Neural cell (in vitro differentiated cells): Measurements from ENCODE around the gene ADAM10.

Experiments used
- EZH2 ChIP-seq: fragments of 200-600, 300-800 bp; shearing (Covaris generic), sonication (generic); IDR thresholded peaks from 2 replicates; pipeline ENCODE4 v1.6.1; 2014; ENCODE audit warnings: antibody characterized with exemption, low read length, borderline replicate concordance, mild to moderate bottlenecking; ENCODE audit not compliant: insufficient read depth, poor library complexity, severe bottlenecking
- POLR2AphosphoS5 ChIP-seq: IDR thresholded peaks from 2 replicates; pipeline ENCODE4 v1.6.1; 2012
- REST ChIP-seq: IDR thresholded peaks from 2 replicates; pipeline ENCODE4 v1.6.1; 2012; ENCODE audit warnings: borderline replicate concordance
- SMC3 ChIP-seq: fragments of 450-650 bp; conservative IDR thresholded peaks from 2 replicates; pipeline ENCODE4 v1.6.1; 2014; ENCODE audit warnings: antibody characterized with exemption, mild to moderate bottlenecking, moderate library complexity; ENCODE audit not compliant: poor library complexity

GRCh38 chr15:58694641-58695398 is 54.7 kb downstream of the ADAM10 start:
- TF ChIP-seq POLR2AphosphoS5 (no peak), SMC3 (no peak), EZH2 (no peak), REST (no peak)
